Sigmoid colon (tissue), 7 donors: ENCODE measurements around the gene DUSP28. TPM values are rescaled to one million over a fixed set of nuclear protein-coding genes. Genes with fewer than 3 reads are reported as not detected.
A peak's percentile ranks its signal among the peaks of the same experiment; 100 is the strongest.

Experiments used
- DNase-seq: peaks from one replicate; pipeline ENCODE4 v3.0.0-alpha.2; 2019
- H3K27ac ChIP-seq, 4 donors: fragments of 200-600 bp; sonication (generic); one replicate each; pipeline ENCODE4 v1.5.1; 2016 to 2019; ENCODE audit warnings: mild to moderate bottlenecking in 1 of 4
- H3K27me3 ChIP-seq, 3 donors: fragments of 200-600 bp; sonication (generic); one replicate each; pipeline ENCODE4 v1.5.1; 2019; ENCODE audit warnings: mild to moderate bottlenecking in 1 of 3
- H3K36me3 ChIP-seq, 4 donors: fragments of 200-600 bp; sonication (generic); one replicate each; pipeline ENCODE4 v1.5.1; 2016 to 2019
- H3K4me1 ChIP-seq, 4 donors: fragments of 200-600 bp; sonication (generic); one replicate each; pipeline ENCODE4 v1.5.1; 2017 to 2019
- H3K4me3 ChIP-seq, 4 donors: fragments of 200-600 bp; sonication (generic); one replicate each; pipeline ENCODE4 v1.5.1; 2017 to 2019; ENCODE audit warnings: mild to moderate bottlenecking in 2 of 4, moderate library complexity in 1 of 4
- H3K9me3 ChIP-seq, 4 donors: fragments of 200-600 bp in 3 of 4; sonication (generic) in 3 of 4; one replicate each; pipeline versions ENCODE4 v1.5.1 to v1.6.1; 2013 to 2019
- CTCF ChIP-seq, 4 experiments: fragments of 450-650 bp in 3 of 4; fragments of 200-600 bp in 1 of 4; IDR thresholded peaks; one replicate each; pipeline ENCODE4 v1.5.1; 2016 to 2019; ENCODE audit warnings: antibody characterized with exemption in 4 of 4, mild to moderate bottlenecking in 3 of 4, moderate library complexity in 2 of 4
- EP300 ChIP-seq, 4 donors: sonication (generic); formaldehyde crosslinking; IDR thresholded peaks; one replicate each; pipeline ENCODE4 v1.6.1; 2017; ENCODE audit warnings: antibody characterized with exemption in 4 of 4
- POLR2A ChIP-seq, 2 donors: fragments of 450-650 bp; IDR thresholded peaks; one replicate each; pipeline ENCODE4 v1.6.1; 2016; ENCODE audit warnings: antibody characterized with exemption in 2 of 2, mild to moderate bottlenecking in 2 of 2, moderate library complexity in 2 of 2
- POLR2AphosphoS5 ChIP-seq, 4 donors: sonication (generic); formaldehyde crosslinking; IDR thresholded peaks; one replicate each; pipeline ENCODE4 v1.6.1; 2017; ENCODE audit warnings: antibody characterized with exemption in 4 of 4
- WGBS, 2 donors: extraction: QIAGEN DNeasy Blood & Tissue Kit; methylation state at CpG; one replicate each; pipeline ENCODE4 v1.1.7; 2013; 5-methylcytosine and 5-hydroxymethylcytosine counted together
- intact Hi-C: fragments of 100-400 bp; cut with DNase I; formaldehyde crosslinking; loops from one replicate; pipeline ENCODE4 v1.15.1; 2023
- polyA plus RNA-seq, 3 donors: library from polyadenylated mRNA; stranded (reverse); fragments of 200-250 nt; gene quantifications; one replicate each; pipeline ENCODE4 v1.2.3, GENCODE V29; 2013
- total RNA-seq, 4 donors: library from RNA; depleted of rRNA; stranded (reverse); fragments of >200 nt; gene quantifications; one replicate each; pipeline ENCODE4 v1.1.0, GENCODE V29; 2016
- donor health status: healthy with polysubstance abuse.
- donor health status: Bipolar disorder and iron deficiency.
- donor health status: healthy.

Gene DUSP28
- total and polyA plus RNA-seq, 7 donors = 4.6 to 10.2 (median 5.4) TPM

GRCh38 chr2:240596491-240596931 lies 36.4 kb downstream of the DUSP28 start:
- intact Hi-C loops = loop anchor here (5.0 kb wide), 1 partner anchor 39 kb away; the partner anchor contains the start of gene ANKMY1
- Histone ChIP-seq H3K27me3 (no peaks in the 10 kb centered on the region), H3K36me3 (peaks cover 0 to 41% (median 22%) of the 10 kb centered on the region in 4 donors), H3K9me3 (no peaks in the 10 kb centered on the region), H3K27ac (peak overlapping the region in 3 of 4 donors; percentile 28 to 51 (median 37)), H3K4me3 (peak overlapping the region in 1 of 4 donors; percentile 7), H3K4me1 (peaks cover 0 to 41% (median 27%) of the 10 kb centered on the region in 4 donors)
- 87 to 93% methylated on average over 23 of the region's 23 CpGs for WGBS, 2 donors
- DNase-seq = peak; percentile 91
- TF ChIP-seq CTCF (IDR thresholded peaks at IDR 0.05) = no peak
- peak in 2 of 4 donors; percentile 15 to 45 for TF ChIP-seq POLR2AphosphoS5 (IDR thresholded peaks at IDR 0.05)

DNA sequence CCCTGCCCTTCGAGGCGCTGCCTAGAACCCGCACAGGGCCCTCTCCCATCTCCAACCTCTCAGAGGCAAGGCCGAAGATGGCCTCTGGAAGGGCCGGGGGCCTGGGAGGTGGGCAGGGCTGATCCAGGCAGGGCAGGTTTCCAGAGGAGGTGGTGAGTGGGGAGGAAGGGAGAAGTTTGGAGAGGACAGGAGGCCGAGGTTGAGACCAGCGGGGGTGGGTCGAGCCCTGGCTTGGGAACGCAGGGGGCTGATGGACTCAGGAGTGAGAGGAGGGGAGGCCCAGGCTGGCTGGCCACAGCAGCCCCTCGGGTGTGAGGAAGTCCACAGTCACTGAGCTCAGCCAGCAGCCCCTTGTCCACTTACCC lies 36.9 kb downstream of the DUSP28 start:
- 95 to 96% methylated on average over 10 of the region's 10 CpGs for WGBS, 2 donors
- peak overlapping the region in 2 of 4 donors; percentile 10 to 51 for H3K27ac ChIP-seq
- TF ChIP-seq EP300 (IDR thresholded peaks at IDR 0.05) = no peak
- TF ChIP-seq CTCF (IDR thresholded peaks at IDR 0.05) = no peak
- TF ChIP-seq POLR2A (IDR thresholded peaks at IDR 0.05) = no peak
- H3K4me1 ChIP-seq = peaks cover 0 to 41% (median 27%) of the 10 kb centered on the region in 4 donors
- no peaks in the 10 kb centered on the region for H3K9me3 ChIP-seq
- H3K4me3 ChIP-seq = no peak overlapping the region
- H3K36me3 ChIP-seq = peaks cover 0 to 35% (median 20%) of the 10 kb centered on the region in 4 donors
- intact Hi-C loops = loop anchor here (5.0 kb wide), 1 partner anchor 40 kb away; the partner anchor contains the start of gene ANKMY1
- no peaks in the 10 kb centered on the region for H3K27me3 ChIP-seq
- peak; percentile 62 for DNase-seq

DNA sequence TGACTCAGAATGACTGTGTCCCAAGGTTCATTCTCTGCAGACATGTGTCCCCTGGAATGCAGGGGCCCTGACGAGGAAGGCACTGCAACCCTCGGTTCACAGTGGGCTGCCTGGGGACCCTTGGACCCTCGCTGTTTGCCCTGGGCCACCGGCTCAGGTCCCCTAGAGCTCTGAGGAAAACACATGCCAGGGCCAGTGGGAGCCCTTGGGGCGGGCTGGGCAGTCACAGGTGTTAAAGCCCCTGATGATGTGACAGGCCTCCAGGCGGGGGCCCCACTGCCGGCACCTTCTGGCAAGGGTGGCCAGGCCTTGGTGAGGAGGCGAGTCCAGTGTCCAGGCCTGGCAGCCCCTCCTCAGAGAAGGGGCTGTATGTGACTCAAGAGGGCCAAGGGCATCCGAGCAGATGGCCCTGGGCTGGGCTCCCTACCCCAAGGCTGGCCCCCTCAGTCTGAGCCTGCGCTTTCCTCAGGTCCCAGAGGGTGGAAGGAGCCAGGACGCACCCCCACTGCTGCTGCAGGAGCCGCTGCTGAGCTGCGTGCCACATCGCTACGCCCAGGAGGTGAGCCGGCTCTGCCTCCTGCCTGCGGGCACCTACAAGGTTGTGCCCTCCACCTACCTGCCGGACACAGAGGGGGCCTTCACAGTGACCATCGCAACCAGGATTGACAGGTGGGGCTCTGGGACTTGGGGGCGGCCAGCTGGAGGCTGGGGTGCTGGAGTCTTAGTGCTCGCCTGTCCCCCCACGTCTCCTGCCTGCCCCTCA lies 37.4 kb downstream of the DUSP28 start:
- no peaks in the 10 kb centered on the region for H3K9me3 ChIP-seq
- no peak for TF ChIP-seq EP300 (IDR thresholded peaks at IDR 0.05)
- H3K27ac ChIP-seq = peak overlapping the region in 1 of 4 donors; percentile 51
- no peaks in the 10 kb centered on the region for H3K27me3 ChIP-seq
- peaks cover 0 to 30% (median 18%) of the 10 kb centered on the region in 4 donors for H3K36me3 ChIP-seq
- WGBS, 2 donors = 93 to 96% methylated on average over 22 of the region's 22 CpGs
- peaks cover 0 to 41% (median 27%) of the 10 kb centered on the region in 4 donors for H3K4me1 ChIP-seq
- H3K4me3 ChIP-seq = no peak overlapping the region
- DNase-seq = peak; percentile 59
- intact Hi-C loops = loop anchor here (5.0 kb wide), 1 partner anchor 40 kb away; the partner anchor contains the start of gene ANKMY1

DNA sequence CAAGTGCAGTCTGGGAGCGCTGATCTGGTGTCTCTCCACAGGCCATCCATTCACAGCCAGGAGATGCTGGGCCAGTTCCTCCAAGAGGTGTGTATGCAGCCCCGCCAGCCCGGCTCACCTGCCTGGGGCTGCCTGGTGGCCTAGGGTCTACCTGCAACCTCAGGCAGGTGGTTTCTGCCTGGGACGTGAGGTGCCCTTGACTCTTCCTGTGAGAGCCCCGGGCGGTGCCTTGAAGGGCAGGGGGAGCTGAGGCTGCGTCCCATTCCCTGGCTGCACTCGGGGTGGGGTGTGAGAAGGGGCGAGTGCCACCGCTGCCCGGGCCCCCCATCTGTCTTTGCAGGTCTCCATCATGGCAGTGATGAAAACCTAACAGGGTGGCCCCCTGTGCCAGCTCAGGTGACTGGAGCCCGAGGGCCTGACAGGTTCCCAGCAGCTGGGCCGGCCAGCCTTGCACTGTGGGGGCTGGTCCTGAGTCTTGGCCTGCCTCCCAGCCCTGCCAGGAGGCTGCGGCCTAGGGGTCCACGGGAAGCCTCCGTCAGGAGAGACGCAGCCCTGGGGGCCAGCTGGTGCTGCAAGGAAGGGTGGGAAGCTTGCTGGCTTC lies 38.3 kb downstream of the DUSP28 start:
- WGBS, 2 donors = 95 to 96% methylated on average over 17 of the region's 17 CpGs
- H3K9me3 ChIP-seq = no peaks in the 10 kb centered on the region
- DNase-seq = peak; percentile 64
- H3K27me3 ChIP-seq = no peaks in the 10 kb centered on the region
- intact Hi-C loops = loop anchor here (5.0 kb wide), 1 partner anchor 41 kb away; the partner anchor contains the start of gene ANKMY1
- H3K4me1 ChIP-seq = peaks cover 0 to 41% (median 27%) of the 10 kb centered on the region in 4 donors
- peaks cover 0 to 26% (median 18%) of the 10 kb centered on the region in 4 donors for H3K36me3 ChIP-seq
- no peak overlapping the region for H3K4me3 ChIP-seq
- peak overlapping the region in 1 of 4 donors; percentile 43 for H3K27ac ChIP-seq
- TF ChIP-seq POLR2AphosphoS5 (IDR thresholded peaks at IDR 0.05) (no peak), POLR2A (IDR thresholded peaks at IDR 0.05) (no peak), EP300 (IDR thresholded peaks at IDR 0.05) (no peak), CTCF (IDR thresholded peaks at IDR 0.05) (no peak)

- intact Hi-C loops = loop anchor here (5.0 kb wide), 1 partner anchor 42 kb away; the partner anchor contains the start of gene ANKMY1
- H3K27me3 ChIP-seq = no peaks in the 10 kb centered on the region
- H3K4me3 ChIP-seq = no peak overlapping the region
- no peak overlapping the region for H3K27ac ChIP-seq
- peak; percentile 53 for DNase-seq
- peaks cover 0 to 26% (median 17%) of the 10 kb centered on the region in 4 donors for H3K36me3 ChIP-seq
- no peak for TF ChIP-seq POLR2A (IDR thresholded peaks at IDR 0.05)
- TF ChIP-seq POLR2AphosphoS5 (IDR thresholded peaks at IDR 0.05) = no peak
- TF ChIP-seq EP300 (IDR thresholded peaks at IDR 0.05) = no peak
- no peak for TF ChIP-seq CTCF (IDR thresholded peaks at IDR 0.05)
- no peaks in the 10 kb centered on the region for H3K9me3 ChIP-seq
- H3K4me1 ChIP-seq = peaks cover 0 to 41% (median 27%) of the 10 kb centered on the region in 4 donors
- WGBS, 2 donors = 94 to 96% methylated on average over 11 of the region's 11 CpGs
Observed at GRCh38 chr2:240599141-240599583, 39.0 kb downstream of the DUSP28 start.
